Nephron progenitor cell (in vitro differentiated cells): Measurements from ENCODE around the gene SNORC.

Experiments used
- DNase-seq: peaks from one replicate; pipeline ENCODE4 v3.0.0; 2021
- H3K27ac Mint-ChIP-seq: 2 replicates; pipeline ENCODE4 v1.8.0; 2021; ENCODE audit warnings: mild to moderate bottlenecking, moderate library complexity, mixed read lengths
- H3K27me3 Mint-ChIP-seq: 2 replicates; pipeline ENCODE4 v1.8.0; 2021; ENCODE audit warnings: mild to moderate bottlenecking, low read depth, mixed read lengths; ENCODE audit not compliant: poor library complexity
- H3K36me3 Mint-ChIP-seq: 2 replicates; pipeline ENCODE4 v1.8.0; 2021; ENCODE audit warnings: low read depth, mixed read lengths
- H3K4me1 Mint-ChIP-seq: 2 replicates; pipeline ENCODE4 v1.8.0; 2021; ENCODE audit warnings: mixed read lengths
- H3K4me3 Mint-ChIP-seq: 2 replicates; pipeline ENCODE4 v1.8.0; 2021; ENCODE audit warnings: mild to moderate bottlenecking, moderate library complexity, mixed read lengths
- H3K9me3 Mint-ChIP-seq: 2 replicates; pipeline ENCODE4 v1.8.0; 2021; ENCODE audit warnings: mild to moderate bottlenecking, moderate library complexity, mixed read lengths
- CTCF ChIP-seq: fragments of 200-600 bp; sonication (generic); IDR thresholded peaks from 2 replicates; pipeline ENCODE4 v1.5.0; 2021; ENCODE audit warnings: antibody characterized with exemption

SNORC gene

GRCh38 chr2:232894251-232894650 is 24.2 kb downstream of the SNORC start:
- Mint-ChIP-seq H3K27ac (no peak overlapping the region), H3K9me3 (no peaks in the 10 kb centered on the region), H3K36me3 (no peaks in the 10 kb centered on the region), H3K27me3 (peaks cover 9% of the 10 kb centered on the region), H3K4me1 (peaks cover 30% of the 10 kb centered on the region), H3K4me3 (no peak overlapping the region)
- no peak for TF ChIP-seq CTCF
- DNase-seq = no peak

DNA sequence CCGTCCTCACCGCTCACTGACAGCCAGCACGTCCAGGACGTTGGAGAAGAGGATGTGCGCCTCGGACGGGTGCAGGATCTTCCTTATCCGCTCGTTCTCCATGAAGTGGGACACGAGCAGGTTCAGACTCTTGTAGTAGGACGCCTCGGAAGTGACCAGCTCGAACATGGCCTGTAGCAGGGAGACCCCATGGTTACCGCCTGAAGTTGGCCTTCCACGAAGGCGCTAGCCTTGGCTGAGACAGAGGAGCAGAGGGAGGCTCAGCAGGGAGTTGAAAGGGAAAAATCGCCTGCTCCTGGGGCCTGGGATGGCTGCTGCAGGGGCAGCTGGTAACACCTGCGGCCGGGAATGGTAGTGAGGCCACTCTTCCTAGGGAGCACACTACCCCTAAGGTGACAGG is 24.7 kb downstream of the SNORC start:
- H3K4me3 Mint-ChIP-seq = no peak overlapping the region
- H3K9me3 Mint-ChIP-seq = no peaks in the 10 kb centered on the region
- H3K4me1 Mint-ChIP-seq = peaks cover 30% of the 10 kb centered on the region
- DNase-seq = no peak
- H3K27me3 Mint-ChIP-seq = peaks cover 9% of the 10 kb centered on the region
- no peak for TF ChIP-seq CTCF
- no peaks in the 10 kb centered on the region for H3K36me3 Mint-ChIP-seq
- H3K27ac Mint-ChIP-seq = no peak overlapping the region

DNA sequence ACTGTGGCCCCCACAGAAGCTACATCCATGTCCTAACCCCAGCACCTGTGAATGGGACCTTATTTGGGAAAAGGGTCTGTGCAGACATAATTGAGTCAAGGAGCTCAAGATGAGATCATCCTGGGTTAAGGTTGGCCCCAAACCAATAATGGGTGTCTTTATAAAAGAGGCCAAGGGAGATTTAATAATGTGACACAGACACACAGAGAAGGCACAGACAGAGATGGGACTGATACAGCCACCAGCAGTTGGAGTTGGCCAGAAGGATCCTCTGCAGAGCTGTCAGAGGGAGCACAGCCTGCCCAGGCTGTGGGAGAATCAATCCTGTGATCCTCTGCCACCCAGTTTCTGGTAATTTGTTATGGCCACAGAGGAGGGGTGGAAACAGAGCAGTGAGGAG is 26.0 kb downstream of the SNORC start:
- DNase-seq = no peak
- no peak overlapping the region for H3K4me3 Mint-ChIP-seq
- no peaks in the 10 kb centered on the region for H3K9me3 Mint-ChIP-seq
- no peak for TF ChIP-seq CTCF
- H3K36me3 Mint-ChIP-seq = no peaks in the 10 kb centered on the region
- H3K27me3 Mint-ChIP-seq = peaks cover 4% of the 10 kb centered on the region
- H3K4me1 Mint-ChIP-seq = peaks cover 20% of the 10 kb centered on the region
- H3K27ac Mint-ChIP-seq = no peak overlapping the region

GRCh38 chr2:232896720-232897597 is 26.9 kb downstream of the SNORC start:
- Mint-ChIP-seq H3K27me3 (peaks cover 4% of the 10 kb centered on the region), H3K4me3 (no peak overlapping the region), H3K36me3 (no peaks in the 10 kb centered on the region), H3K9me3 (no peaks in the 10 kb centered on the region), H3K4me1 (peaks cover 12% of the 10 kb centered on the region), H3K27ac (no peak overlapping the region)
- DNase-seq = no peak
- TF ChIP-seq CTCF = no peak

DNA sequence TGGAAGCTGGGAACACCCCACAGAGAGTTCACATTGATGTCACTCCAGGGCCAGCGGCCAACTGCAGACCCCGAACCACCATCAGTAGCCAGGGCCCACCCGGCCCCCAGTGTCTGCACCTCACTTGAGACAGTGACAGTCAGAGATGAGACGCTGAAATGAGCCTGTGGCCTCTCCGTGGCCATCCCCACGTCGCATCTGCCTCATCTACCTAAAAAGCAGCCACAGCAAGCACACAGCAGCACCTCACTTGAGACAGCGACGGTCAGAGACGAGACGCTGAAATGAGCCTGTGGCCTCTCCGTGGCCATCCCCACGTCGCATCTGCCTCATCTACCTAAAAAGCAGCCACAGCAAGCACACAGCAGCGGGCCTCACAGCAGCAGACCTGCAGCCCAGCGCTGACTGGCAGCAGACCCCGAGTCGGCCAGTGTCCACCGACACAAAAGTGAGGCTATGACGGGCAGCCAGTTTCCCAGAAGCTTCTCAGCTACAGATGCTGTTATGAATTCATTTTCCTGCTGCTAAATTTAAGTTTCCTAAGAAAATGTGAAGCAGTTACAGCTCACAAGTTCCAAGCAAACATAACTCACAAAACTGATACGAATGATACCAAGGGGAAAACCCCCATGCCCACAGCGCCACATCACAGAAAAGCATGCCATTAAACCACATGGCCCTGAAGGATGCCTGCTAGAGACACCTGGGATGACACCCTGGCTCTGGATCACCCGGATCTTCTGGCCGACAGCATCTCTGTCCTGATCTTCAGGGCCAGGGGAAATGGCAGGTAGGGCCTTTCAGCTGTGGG is 27.7 kb downstream of the SNORC start:
- peaks cover 3% of the 10 kb centered on the region for H3K4me1 Mint-ChIP-seq
- DNase-seq = no peak
- no peaks in the 10 kb centered on the region for H3K9me3 Mint-ChIP-seq
- no peak overlapping the region for H3K4me3 Mint-ChIP-seq
- no peaks in the 10 kb centered on the region for H3K36me3 Mint-ChIP-seq
- no peak overlapping the region for H3K27ac Mint-ChIP-seq
- H3K27me3 Mint-ChIP-seq = peaks cover 4% of the 10 kb centered on the region
- no peak for TF ChIP-seq CTCF
